Measurements from ENCODE around the gene MRPL39.

- TF ChIP-seq, protein P1, sequence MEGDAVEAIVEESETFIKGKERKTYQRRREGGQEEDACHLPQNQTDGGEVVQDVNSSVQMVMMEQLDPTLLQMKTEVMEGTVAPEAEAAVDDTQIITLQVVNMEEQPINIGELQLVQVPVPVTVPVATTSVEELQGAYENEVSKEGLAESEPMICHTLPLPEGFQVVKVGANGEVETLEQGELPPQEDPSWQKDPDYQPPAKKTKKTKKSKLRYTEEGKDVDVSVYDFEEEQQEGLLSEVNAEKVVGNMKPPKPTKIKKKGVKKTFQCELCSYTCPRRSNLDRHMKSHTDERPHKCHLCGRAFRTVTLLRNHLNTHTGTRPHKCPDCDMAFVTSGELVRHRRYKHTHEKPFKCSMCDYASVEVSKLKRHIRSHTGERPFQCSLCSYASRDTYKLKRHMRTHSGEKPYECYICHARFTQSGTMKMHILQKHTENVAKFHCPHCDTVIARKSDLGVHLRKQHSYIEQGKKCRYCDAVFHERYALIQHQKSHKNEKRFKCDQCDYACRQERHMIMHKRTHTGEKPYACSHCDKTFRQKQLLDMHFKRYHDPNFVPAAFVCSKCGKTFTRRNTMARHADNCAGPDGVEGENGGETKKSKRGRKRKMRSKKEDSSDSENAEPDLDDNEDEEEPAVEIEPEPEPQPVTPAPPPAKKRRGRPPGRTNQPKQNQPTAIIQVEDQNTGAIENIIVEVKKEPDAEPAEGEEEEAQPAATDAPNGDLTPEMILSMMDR (IDR thresholded peaks at IDR 0.05): no peak
- TF ChIP-seq POLR2A (IDR thresholded peaks at IDR 0.05): no peak
Measured at GRCh38 chr21:25536752-25537151, 70.5 kb downstream of the MRPL39 start.
